GM21576 (cell line): ENCODE measurements around the gene SNRPA.
"Not testable (repeated sequence)": the region's sequence is repeated elsewhere in the genome, so short reads cannot be mapped to it uniquely, and the experiment has no call there.

Experiments used
- ATAC-seq: cut with Tn5 transposase; IDR thresholded peaks from one replicate; pipeline ENCODE4 v1.9.1; 2021; ENCODE audit warnings: mild to moderate bottlenecking, moderate library complexity; ENCODE audit not compliant: unreplicated experiment

SNRPA gene

GRCh38 chr19:40812571-40812970 is 61.6 kb downstream of the SNRPA start:
- ATAC-seq: not testable (repeated sequence)

- no peak for ATAC-seq
Measured at GRCh38 chr19:40813182-40813581, 62.2 kb downstream of the SNRPA start.
